Measurements from ENCODE around the gene ELMOD3. TPM values are rescaled to one million over a fixed set of nuclear protein-coding genes. Genes with fewer than 3 reads are reported as not detected.

The ELMOD3 gene
- total RNA-seq, 1 experiment from 2014 or later = 9.7 TPM

DNA sequence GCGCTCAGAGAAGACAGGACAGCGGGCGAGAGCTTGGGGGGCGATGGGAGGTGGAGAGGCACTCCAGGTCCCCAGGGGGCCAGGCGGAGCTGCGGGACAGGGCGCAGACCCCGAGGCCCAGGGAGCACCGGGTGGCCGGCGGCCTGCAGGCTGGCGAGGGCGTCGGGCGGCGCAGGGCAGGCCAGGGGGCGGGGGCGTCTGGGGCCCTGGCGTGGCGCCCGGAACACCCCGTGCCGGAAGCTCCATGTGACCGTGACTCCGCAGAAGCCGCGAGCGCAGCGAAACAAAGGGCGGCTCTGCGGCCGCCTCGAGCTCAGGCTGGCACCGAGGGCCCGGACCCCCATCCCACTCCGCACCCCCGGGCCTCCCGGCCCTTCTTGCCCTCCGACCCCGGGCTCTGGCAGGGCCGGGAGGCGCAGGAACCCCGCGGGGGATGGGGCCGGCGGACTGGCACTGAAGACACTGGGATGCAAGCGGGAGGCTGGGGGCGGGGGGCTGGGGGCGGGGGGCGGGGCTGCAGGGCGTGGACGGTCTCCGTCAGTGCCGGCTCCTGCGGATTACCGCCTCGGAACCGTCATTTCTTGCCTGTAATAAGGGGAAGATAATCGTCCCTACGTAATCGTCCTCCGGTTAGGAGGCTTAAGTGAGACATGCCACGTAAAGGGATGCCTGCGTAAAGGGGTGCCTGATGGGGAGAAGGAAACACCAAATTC, 83.1 kb downstream of the ELMOD3 start (continued):
- TF ChIP-seq, protein P1, sequence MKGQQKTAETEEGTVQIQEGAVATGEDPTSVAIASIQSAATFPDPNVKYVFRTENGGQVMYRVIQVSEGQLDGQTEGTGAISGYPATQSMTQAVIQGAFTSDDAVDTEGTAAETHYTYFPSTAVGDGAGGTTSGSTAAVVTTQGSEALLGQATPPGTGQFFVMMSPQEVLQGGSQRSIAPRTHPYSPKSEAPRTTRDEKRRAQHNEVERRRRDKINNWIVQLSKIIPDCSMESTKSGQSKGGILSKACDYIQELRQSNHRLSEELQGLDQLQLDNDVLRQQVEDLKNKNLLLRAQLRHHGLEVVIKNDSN (CRISPR knock-in tag; IDR thresholded peaks at IDR 0.05) = peak; percentile 72
- TF ChIP-seq NR3C1 (CRISPR knock-in tag; conservative IDR thresholded peaks at IDR 0.05; ENCODE audit: low read depth) (no peak), IRF2 (CRISPR knock-in tag; IDR thresholded peaks at IDR 0.05; ENCODE audit: borderline replicate concordance, low read depth) (no peak), ZBTB21 (CRISPR knock-in tag; IDR thresholded peaks at IDR 0.05; ENCODE audit: borderline replicate concordance) (no peak), PRRX2 (CRISPR knock-in tag; IDR thresholded peaks at IDR 0.05) (no peak), SP1 (CRISPR knock-in tag; conservative IDR thresholded peaks at IDR 0.05) (no peak; the same call in 1 of the 2 replicates), GABPB1 (CRISPR knock-in tag; IDR thresholded peaks at IDR 0.05) (no peak), ZNF138 (CRISPR knock-in tag; conservative IDR thresholded peaks at IDR 0.05) (no peak), ZNF232 (CRISPR knock-in tag; IDR thresholded peaks at IDR 0.05) (no peak), ZNF416 (CRISPR knock-in tag; IDR thresholded peaks at IDR 0.05) (no peak), ZNF396 (CRISPR knock-in tag; IDR thresholded peaks at IDR 0.05; ENCODE audit: borderline replicate concordance) (no peak), FOXP1 (CRISPR knock-in tag; IDR thresholded peaks at IDR 0.05; ENCODE audit: borderline replicate concordance) (peak; percentile 51; the same call in 1 of the 2 replicates), ELF4 (CRISPR knock-in tag; IDR thresholded peaks at IDR 0.05; ENCODE audit: low read depth) (0 out of 2 replicates have a peak, but pooled peaks have one; percentile 50), RELA (CRISPR knock-in tag; IDR thresholded peaks at IDR 0.05; ENCODE audit: borderline replicate concordance) (no peak), OVOL2 (CRISPR knock-in tag; IDR thresholded peaks at IDR 0.05; ENCODE audit: borderline replicate concordance) (no peak), SMAD3 (CRISPR knock-in tag; IDR thresholded peaks at IDR 0.05; ENCODE audit: borderline replicate concordance) (no peak)
- TF ChIP-seq, protein P2, sequence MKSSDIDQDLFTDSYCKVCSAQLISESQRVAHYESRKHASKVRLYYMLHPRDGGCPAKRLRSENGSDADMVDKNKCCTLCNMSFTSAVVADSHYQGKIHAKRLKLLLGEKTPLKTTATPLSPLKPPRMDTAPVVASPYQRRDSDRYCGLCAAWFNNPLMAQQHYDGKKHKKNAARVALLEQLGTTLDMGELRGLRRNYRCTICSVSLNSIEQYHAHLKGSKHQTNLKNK (CRISPR knock-in tag; IDR thresholded peaks at IDR 0.05) = no peak
- TF ChIP-seq, protein P3, sequence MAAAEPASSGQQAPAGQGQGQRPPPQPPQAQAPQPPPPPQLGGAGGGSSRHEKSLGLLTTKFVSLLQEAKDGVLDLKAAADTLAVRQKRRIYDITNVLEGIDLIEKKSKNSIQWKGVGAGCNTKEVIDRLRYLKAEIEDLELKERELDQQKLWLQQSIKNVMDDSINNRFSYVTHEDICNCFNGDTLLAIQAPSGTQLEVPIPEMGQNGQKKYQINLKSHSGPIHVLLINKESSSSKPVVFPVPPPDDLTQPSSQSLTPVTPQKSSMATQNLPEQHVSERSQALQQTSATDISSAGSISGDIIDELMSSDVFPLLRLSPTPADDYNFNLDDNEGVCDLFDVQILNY (CRISPR knock-in tag; IDR thresholded peaks at IDR 0.05) = peak; percentile 79; the same call in 1 of the 2 replicates
- TF ChIP-seq, protein P4, sequence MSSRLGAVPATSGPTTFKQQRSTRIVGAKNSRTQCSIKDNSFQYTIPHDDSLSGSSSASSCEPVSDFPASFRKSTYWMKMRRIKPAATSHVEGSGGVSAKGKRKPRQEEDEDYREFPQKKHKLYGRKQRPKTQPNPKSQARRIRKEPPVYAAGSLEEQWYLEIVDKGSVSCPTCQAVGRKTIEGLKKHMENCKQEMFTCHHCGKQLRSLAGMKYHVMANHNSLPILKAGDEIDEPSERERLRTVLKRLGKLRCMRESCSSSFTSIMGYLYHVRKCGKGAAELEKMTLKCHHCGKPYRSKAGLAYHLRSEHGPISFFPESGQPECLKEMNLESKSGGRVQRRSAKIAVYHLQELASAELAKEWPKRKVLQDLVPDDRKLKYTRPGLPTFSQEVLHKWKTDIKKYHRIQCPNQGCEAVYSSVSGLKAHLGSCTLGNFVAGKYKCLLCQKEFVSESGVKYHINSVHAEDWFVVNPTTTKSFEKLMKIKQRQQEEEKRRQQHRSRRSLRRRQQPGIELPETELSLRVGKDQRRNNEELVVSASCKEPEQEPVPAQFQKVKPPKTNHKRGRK (CRISPR knock-in tag; IDR thresholded peaks at IDR 0.05; ENCODE audit: borderline replicate concordance) = no peak
- TF ChIP-seq, protein P5, sequence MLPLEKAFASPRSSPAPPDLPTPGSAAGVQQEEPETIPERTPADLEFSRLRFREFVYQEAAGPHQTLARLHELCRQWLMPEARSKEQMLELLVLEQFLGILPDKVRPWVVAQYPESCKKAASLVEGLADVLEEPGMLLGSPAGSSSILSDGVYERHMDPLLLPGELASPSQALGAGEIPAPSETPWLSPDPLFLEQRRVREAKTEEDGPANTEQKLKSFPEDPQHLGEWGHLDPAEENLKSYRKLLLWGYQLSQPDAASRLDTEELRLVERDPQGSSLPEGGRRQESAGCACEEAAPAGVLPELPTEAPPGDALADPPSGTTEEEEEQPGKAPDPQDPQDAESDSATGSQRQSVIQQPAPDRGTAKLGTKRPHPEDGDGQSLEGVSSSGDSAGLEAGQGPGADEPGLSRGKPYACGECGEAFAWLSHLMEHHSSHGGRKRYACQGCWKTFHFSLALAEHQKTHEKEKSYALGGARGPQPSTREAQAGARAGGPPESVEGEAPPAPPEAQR (CRISPR knock-in tag; IDR thresholded peaks at IDR 0.05) = no peak
- TF ChIP-seq, protein P6, sequence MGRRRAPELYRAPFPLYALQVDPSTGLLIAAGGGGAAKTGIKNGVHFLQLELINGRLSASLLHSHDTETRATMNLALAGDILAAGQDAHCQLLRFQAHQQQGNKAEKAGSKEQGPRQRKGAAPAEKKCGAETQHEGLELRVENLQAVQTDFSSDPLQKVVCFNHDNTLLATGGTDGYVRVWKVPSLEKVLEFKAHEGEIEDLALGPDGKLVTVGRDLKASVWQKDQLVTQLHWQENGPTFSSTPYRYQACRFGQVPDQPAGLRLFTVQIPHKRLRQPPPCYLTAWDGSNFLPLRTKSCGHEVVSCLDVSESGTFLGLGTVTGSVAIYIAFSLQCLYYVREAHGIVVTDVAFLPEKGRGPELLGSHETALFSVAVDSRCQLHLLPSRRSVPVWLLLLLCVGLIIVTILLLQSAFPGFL (CRISPR knock-in tag; IDR thresholded peaks at IDR 0.05; ENCODE audit: borderline replicate concordance) = no peak
- TF ChIP-seq, protein P7, sequence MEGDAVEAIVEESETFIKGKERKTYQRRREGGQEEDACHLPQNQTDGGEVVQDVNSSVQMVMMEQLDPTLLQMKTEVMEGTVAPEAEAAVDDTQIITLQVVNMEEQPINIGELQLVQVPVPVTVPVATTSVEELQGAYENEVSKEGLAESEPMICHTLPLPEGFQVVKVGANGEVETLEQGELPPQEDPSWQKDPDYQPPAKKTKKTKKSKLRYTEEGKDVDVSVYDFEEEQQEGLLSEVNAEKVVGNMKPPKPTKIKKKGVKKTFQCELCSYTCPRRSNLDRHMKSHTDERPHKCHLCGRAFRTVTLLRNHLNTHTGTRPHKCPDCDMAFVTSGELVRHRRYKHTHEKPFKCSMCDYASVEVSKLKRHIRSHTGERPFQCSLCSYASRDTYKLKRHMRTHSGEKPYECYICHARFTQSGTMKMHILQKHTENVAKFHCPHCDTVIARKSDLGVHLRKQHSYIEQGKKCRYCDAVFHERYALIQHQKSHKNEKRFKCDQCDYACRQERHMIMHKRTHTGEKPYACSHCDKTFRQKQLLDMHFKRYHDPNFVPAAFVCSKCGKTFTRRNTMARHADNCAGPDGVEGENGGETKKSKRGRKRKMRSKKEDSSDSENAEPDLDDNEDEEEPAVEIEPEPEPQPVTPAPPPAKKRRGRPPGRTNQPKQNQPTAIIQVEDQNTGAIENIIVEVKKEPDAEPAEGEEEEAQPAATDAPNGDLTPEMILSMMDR (IDR thresholded peaks at IDR 0.05) = no peak
- TF ChIP-seq, protein P8, sequence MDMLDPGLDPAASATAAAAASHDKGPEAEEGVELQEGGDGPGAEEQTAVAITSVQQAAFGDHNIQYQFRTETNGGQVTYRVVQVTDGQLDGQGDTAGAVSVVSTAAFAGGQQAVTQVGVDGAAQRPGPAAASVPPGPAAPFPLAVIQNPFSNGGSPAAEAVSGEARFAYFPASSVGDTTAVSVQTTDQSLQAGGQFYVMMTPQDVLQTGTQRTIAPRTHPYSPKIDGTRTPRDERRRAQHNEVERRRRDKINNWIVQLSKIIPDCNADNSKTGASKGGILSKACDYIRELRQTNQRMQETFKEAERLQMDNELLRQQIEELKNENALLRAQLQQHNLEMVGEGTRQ (CRISPR knock-in tag; IDR thresholded peaks at IDR 0.05) = peak; percentile 81
- TF ChIP-seq, protein P9, sequence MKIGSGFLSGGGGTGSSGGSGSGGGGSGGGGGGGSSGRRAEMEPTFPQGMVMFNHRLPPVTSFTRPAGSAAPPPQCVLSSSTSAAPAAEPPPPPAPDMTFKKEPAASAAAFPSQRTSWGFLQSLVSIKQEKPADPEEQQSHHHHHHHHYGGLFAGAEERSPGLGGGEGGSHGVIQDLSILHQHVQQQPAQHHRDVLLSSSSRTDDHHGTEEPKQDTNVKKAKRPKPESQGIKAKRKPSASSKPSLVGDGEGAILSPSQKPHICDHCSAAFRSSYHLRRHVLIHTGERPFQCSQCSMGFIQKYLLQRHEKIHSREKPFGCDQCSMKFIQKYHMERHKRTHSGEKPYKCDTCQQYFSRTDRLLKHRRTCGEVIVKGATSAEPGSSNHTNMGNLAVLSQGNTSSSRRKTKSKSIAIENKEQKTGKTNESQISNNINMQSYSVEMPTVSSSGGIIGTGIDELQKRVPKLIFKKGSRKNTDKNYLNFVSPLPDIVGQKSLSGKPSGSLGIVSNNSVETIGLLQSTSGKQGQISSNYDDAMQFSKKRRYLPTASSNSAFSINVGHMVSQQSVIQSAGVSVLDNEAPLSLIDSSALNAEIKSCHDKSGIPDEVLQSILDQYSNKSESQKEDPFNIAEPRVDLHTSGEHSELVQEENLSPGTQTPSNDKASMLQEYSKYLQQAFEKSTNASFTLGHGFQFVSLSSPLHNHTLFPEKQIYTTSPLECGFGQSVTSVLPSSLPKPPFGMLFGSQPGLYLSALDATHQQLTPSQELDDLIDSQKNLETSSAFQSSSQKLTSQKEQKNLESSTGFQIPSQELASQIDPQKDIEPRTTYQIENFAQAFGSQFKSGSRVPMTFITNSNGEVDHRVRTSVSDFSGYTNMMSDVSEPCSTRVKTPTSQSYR (CRISPR knock-in tag; IDR thresholded peaks at IDR 0.05) = no peak
- TF ChIP-seq, protein P10, sequence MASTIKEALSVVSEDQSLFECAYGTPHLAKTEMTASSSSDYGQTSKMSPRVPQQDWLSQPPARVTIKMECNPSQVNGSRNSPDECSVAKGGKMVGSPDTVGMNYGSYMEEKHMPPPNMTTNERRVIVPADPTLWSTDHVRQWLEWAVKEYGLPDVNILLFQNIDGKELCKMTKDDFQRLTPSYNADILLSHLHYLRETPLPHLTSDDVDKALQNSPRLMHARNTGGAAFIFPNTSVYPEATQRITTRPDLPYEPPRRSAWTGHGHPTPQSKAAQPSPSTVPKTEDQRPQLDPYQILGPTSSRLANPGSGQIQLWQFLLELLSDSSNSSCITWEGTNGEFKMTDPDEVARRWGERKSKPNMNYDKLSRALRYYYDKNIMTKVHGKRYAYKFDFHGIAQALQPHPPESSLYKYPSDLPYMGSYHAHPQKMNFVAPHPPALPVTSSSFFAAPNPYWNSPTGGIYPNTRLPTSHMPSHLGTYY (CRISPR knock-in tag; IDR thresholded peaks at IDR 0.05) = no peak
